ENCODE results near the gene OR4D2. TPM values are rescaled to one million over a fixed set of nuclear protein-coding genes. Genes with fewer than 3 reads are reported as not detected.
"Not testable (repeated sequence)": the region's sequence is repeated elsewhere in the genome, so short reads cannot be mapped to it uniquely, and the experiment has no call there.

The OR4D2 gene
- total RNA-seq: not detected in 2 replicates

GRCh38 chr17:58166682-58167081 is at the start of gene OR4D2:
TSS of gene OR4D2 (plus strand) at chr17:58166982. CDS start at chr17:58169656, 2,674 bp downstream.
- intact Hi-C loops (cut with micrococcal nuclease): no loop called here

- intact Hi-C loops (cut with micrococcal nuclease): no loop called here
Observed at GRCh38 chr17:58117382-58117781, 49.4 kb upstream of the OR4D2 start.

- intact Hi-C loops (cut with micrococcal nuclease): no loop called here
Observed at GRCh38 chr17:58119491-58119890, 47.3 kb upstream of the OR4D2 start.

GRCh38 chr17:58120195-58120822 is 46.5 kb upstream of the OR4D2 start:
- intact Hi-C loops (cut with micrococcal nuclease): loop anchor here (1.0 kb wide), 1 partner anchor 56 kb away; no protein-coding TSS in a partner anchor

- intact Hi-C loops (cut with micrococcal nuclease): loop anchor here (1.0 kb wide), 1 partner anchor 50 kb away; no protein-coding TSS in a partner anchor
Observed at GRCh38 chr17:58121925-58122324, 44.9 kb upstream of the OR4D2 start.

GRCh38 chr17:58127846-58128245 is 38.9 kb upstream of the OR4D2 start:
- intact Hi-C loops (cut with micrococcal nuclease): no loop called here

- intact Hi-C loops (cut with micrococcal nuclease): not testable (repeated sequence)
Observed at GRCh38 chr17:58132697-58133096, 34.1 kb upstream of the OR4D2 start.

- intact Hi-C loops (cut with micrococcal nuclease): no loop called here
Observed at GRCh38 chr17:58136669-58137279, 30.0 kb upstream of the OR4D2 start.

- intact Hi-C loops (cut with micrococcal nuclease): no loop called here
Observed at GRCh38 chr17:58141505-58141904, 25.3 kb upstream of the OR4D2 start.

GRCh38 chr17:58143335-58143734 is 23.4 kb upstream of the OR4D2 start:
- intact Hi-C loops (cut with micrococcal nuclease): not testable (repeated sequence)

GRCh38 chr17:58144801-58145200 is 22.0 kb upstream of the OR4D2 start:
- intact Hi-C loops (cut with micrococcal nuclease): no loop called here

- intact Hi-C loops (cut with micrococcal nuclease): no loop called here
Observed at GRCh38 chr17:58147930-58148434, 18.8 kb upstream of the OR4D2 start, which contains the start of gene OR4D1. TSS of gene OR4D1 (plus strand) at chr17:58148384. CDS start at chr17:58155154, 6,770 bp downstream.

- intact Hi-C loops (cut with micrococcal nuclease): no loop called here
Observed at GRCh38 chr17:58148609-58149008, 18.2 kb upstream of the OR4D2 start.

GRCh38 chr17:58150394-58150793 is 16.4 kb upstream of the OR4D2 start:
- intact Hi-C loops (cut with micrococcal nuclease): no loop called here

GRCh38 chr17:58153046-58153445 is 13.7 kb upstream of the OR4D2 start:
- intact Hi-C loops (cut with micrococcal nuclease): loop anchor here (2.0 kb wide), 1 partner anchor 18 kb away; no protein-coding TSS in a partner anchor

- intact Hi-C loops (cut with micrococcal nuclease): loop anchor here (2.0 kb wide), 1 partner anchor 17 kb away; no protein-coding TSS in a partner anchor
Observed at GRCh38 chr17:58153671-58154070, 13.1 kb upstream of the OR4D2 start.

- intact Hi-C loops (cut with micrococcal nuclease): no loop called here
Observed at GRCh38 chr17:58156839-58157803, 9.7 kb upstream of the OR4D2 start.

GRCh38 chr17:58158181-58158580 is 8.6 kb upstream of the OR4D2 start:
- intact Hi-C loops (cut with micrococcal nuclease): no loop called here

- intact Hi-C loops (cut with micrococcal nuclease): no loop called here
Observed at GRCh38 chr17:58161566-58161965, 5.2 kb upstream of the OR4D2 start.

GRCh38 chr17:58165981-58166380 is 801 bp upstream of the OR4D2 start:
- intact Hi-C loops (cut with micrococcal nuclease): no loop called here

GRCh38 chr17:58170622-58171021 is 3.8 kb downstream of the OR4D2 start:
- intact Hi-C loops (cut with micrococcal nuclease): loop anchor here (2.0 to 5.0 kb wide), 2 partner anchors 18 to 163 kb away; partner anchors contain the start of gene SRSF1
